Lower leg skin (tissue), 4 donors: ENCODE results near the gene LRBA. TPM values are rescaled to one million over a fixed set of nuclear protein-coding genes. Genes with fewer than 3 reads are reported as not detected.

Experiments used
- DNase-seq, 2 donors: peaks; one replicate each; pipeline ENCODE4 v3.0.0-alpha.2; 2019; ENCODE audit warnings: low spot score in 2 of 2
- H3K4me3 ChIP-seq: fragments of 200-600 bp; sonication (generic); 2 replicates; pipeline ENCODE4 v1.5.1; 2017; ENCODE audit warnings: mild to moderate bottlenecking, low read depth; ENCODE audit not compliant: poor library complexity, severe bottlenecking
- POLR2A ChIP-seq, 2 donors: fragments of 450-650 bp; IDR thresholded peaks; one replicate each; pipeline ENCODE4 v1.6.1; 2016 to 2017; ENCODE audit warnings: antibody characterized with exemption in 2 of 2, mild to moderate bottlenecking in 1 of 2, moderate library complexity in 1 of 2
- WGBS, 2 donors: methylation state at CpG; one replicate each; pipeline ENCODE4 v1.1.5; 2018; 5-methylcytosine and 5-hydroxymethylcytosine counted together
- intact Hi-C: fragments of 100-400 bp; cut with DNase I; formaldehyde crosslinking; loops from one replicate; pipeline ENCODE4 v1.15.0; 2023; ENCODE audit warnings: low total_unique reads
- total RNA-seq, 4 donors: library from RNA; depleted of rRNA; stranded (reverse); fragments of >200 nt; gene quantifications; one replicate each; pipeline ENCODE4 v1.1.0, GENCODE V29; 2016
- TF ChIP-seq, protein P1 (sequence below), 3 donors: fragments of 450-650 bp; IDR thresholded peaks; one replicate each; pipeline ENCODE4 v1.5.1; 2016; ENCODE audit warnings: antibody characterized with exemption in 3 of 3, mild to moderate bottlenecking in 3 of 3, moderate library complexity in 2 of 3

Gene LRBA
- total RNA-seq, 4 donors from 2014 or later: 71.9 to 86.8 (median 75.0) TPM

DNA sequence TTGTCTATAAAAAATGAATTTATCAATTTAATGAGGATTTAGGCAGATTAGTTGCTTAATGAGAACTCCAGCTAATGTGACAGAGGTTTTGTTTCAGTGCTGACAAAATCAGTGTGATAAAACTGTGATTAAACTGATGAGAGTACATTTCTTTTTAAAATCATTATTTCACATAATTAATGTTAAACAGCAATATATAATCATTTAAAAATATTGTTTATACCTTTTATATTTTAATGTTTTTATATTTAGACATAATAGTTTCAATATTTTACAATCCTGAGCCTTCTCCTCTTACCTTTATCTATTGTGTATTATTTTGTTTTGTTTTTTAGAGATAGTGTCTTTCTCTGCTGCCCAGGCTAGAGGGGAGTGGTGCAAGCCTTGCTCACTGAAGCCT, 480.3 kb downstream of the LRBA start:
- intact Hi-C loops: no loop called here
- no peak for DNase-seq
- TF ChIP-seq, protein P1, sequence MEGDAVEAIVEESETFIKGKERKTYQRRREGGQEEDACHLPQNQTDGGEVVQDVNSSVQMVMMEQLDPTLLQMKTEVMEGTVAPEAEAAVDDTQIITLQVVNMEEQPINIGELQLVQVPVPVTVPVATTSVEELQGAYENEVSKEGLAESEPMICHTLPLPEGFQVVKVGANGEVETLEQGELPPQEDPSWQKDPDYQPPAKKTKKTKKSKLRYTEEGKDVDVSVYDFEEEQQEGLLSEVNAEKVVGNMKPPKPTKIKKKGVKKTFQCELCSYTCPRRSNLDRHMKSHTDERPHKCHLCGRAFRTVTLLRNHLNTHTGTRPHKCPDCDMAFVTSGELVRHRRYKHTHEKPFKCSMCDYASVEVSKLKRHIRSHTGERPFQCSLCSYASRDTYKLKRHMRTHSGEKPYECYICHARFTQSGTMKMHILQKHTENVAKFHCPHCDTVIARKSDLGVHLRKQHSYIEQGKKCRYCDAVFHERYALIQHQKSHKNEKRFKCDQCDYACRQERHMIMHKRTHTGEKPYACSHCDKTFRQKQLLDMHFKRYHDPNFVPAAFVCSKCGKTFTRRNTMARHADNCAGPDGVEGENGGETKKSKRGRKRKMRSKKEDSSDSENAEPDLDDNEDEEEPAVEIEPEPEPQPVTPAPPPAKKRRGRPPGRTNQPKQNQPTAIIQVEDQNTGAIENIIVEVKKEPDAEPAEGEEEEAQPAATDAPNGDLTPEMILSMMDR (IDR thresholded peaks at IDR 0.05): no peak
- TF ChIP-seq POLR2A (IDR thresholded peaks at IDR 0.05): no peak
- H3K4me3 ChIP-seq: no peak overlapping the region

DNA sequence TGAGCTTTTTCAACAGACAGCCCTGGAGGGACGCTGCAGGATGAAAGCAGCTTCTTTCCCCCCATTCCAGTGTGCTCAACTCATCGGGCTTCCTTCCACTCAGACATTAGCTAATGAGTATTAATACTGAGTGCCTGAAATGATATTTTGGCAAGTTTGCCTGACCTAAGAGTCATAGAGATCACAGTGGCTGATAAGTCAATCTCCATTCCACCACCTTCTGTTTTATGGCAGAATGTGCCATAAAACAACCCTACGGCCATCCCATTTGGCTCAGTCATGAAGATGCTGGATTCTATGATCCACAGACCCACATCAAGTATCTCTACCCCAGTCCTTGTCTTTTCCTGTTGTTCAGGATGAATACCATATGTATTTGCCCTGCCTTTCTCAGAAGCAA, 481.4 kb downstream of the LRBA start:
- no peak for DNase-seq
- H3K4me3 ChIP-seq: no peak overlapping the region
- TF ChIP-seq, protein P1 (IDR thresholded peaks at IDR 0.05): no peak
- TF ChIP-seq POLR2A (IDR thresholded peaks at IDR 0.05): no peak
- 86 to 92% methylated on average over 3 of the region's 3 CpGs for WGBS, 2 donors
- intact Hi-C loops: no loop called here

GRCh38 chr4:150525321-150525868, 489.7 kb downstream of the LRBA start:
- 81 to 86% methylated on average over 3 of the region's 3 CpGs for WGBS, 2 donors
- intact Hi-C loops: no loop called here
- DNase-seq: no peak
- H3K4me3 ChIP-seq: no peak overlapping the region
- TF ChIP-seq POLR2A (IDR thresholded peaks at IDR 0.05): no peak
- TF ChIP-seq, protein P1 (IDR thresholded peaks at IDR 0.05): no peak

DNA sequence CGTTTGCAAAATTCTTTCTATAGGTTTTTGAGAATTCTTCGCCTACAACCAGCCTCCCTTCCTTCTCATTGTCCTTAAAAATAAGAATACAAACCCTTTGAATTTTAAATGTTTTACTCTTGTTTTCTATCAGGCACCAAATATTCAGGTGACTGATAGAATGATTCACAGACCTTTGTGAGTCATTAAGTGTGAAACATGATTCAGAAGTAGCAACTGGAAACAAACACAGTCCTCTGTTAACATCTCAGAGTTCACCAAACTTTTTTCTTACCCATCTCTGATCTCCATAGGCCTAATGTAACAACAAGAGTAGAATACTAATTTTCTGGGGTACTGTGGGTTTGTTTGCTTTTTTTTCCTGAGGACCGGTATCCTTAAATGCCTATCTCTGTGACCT, 496.5 kb downstream of the LRBA start:
- DNase-seq: no peak
- no peak overlapping the region for H3K4me3 ChIP-seq
- 87 to 89% methylated on average over 3 of the region's 3 CpGs for WGBS, 2 donors
- TF ChIP-seq POLR2A (IDR thresholded peaks at IDR 0.05): no peak
- TF ChIP-seq, protein P1 (IDR thresholded peaks at IDR 0.05): no peak
- intact Hi-C loops: no loop called here

GRCh38 chr4:150515135-150515534, 499.9 kb downstream of the LRBA start:
- DNase-seq: no peak
- 90 to 91% methylated on average over 1 of the region's 1 CpG for WGBS, 2 donors
- TF ChIP-seq POLR2A (IDR thresholded peaks at IDR 0.05): no peak
- TF ChIP-seq, protein P1 (IDR thresholded peaks at IDR 0.05): no peak
- intact Hi-C loops: no loop called here
- H3K4me3 ChIP-seq: no peak overlapping the region

DNA sequence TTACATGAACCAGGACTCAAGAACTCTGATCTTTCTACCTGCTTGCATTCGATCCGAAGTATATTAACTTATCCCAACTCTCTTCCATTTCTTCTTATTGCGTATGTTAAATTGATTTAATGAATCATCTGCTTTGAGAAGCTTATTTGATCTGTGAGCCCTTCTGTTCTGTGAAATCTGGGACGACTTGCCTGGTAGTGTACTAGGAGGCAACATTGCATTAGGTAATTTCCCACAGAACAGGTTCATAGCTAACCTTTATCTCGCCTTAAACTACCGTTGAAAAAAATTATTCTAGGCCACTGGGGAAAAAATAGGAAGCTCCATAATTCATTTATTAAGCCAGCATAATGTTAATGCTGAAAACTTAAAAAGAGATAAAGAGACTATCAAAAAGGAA, 500.4 kb downstream of the LRBA start:
- intact Hi-C loops: no loop called here
- TF ChIP-seq POLR2A (IDR thresholded peaks at IDR 0.05): no peak
- TF ChIP-seq, protein P1 (IDR thresholded peaks at IDR 0.05): no peak
- H3K4me3 ChIP-seq: no peak overlapping the region
- no peak for DNase-seq
- 86 to 89% methylated on average over 6 of the region's 6 CpGs for WGBS, 2 donors
